ENCODE measurements around the gene APOBEC3B.

Gene APOBEC3B

DNA sequence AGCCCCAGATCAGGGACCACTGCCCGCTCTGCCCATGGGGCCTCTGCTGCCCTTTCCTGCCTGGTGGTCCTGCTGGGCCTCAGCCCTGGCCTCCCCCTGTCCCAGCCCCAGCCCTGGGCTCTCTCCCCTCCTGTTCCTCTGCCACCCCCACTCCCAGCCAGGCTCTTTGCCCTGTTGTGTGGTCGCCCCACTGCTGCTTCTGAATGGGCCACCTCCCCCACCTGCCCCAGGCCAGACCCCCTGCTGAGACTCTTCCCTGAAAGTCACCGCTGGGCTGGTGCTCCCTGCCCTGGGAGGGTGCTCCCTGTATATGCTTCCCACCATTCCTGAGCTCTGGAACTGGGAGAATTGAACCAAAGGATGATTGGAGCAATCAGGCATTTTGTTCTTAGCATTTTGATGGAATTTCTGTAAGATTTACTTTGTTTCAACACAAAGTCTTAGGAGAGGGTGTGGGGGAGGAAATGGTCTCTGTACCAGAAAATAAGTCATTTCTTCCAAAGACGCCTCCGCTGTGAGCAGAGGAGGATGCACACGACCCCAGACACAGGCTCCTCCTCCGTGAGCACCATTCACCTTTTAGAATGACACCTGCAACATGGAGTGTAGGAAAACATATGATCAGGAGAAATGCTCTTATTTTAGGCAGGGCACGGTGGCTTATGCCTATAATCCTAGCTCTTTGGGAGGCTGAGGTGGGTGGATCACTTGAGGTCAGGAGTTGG, 5.2 kb downstream of the APOBEC3B start:
- TF ChIP-seq, protein P1, sequence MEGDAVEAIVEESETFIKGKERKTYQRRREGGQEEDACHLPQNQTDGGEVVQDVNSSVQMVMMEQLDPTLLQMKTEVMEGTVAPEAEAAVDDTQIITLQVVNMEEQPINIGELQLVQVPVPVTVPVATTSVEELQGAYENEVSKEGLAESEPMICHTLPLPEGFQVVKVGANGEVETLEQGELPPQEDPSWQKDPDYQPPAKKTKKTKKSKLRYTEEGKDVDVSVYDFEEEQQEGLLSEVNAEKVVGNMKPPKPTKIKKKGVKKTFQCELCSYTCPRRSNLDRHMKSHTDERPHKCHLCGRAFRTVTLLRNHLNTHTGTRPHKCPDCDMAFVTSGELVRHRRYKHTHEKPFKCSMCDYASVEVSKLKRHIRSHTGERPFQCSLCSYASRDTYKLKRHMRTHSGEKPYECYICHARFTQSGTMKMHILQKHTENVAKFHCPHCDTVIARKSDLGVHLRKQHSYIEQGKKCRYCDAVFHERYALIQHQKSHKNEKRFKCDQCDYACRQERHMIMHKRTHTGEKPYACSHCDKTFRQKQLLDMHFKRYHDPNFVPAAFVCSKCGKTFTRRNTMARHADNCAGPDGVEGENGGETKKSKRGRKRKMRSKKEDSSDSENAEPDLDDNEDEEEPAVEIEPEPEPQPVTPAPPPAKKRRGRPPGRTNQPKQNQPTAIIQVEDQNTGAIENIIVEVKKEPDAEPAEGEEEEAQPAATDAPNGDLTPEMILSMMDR (IDR thresholded peaks at IDR 0.05), result no peak

- TF ChIP-seq, protein P1 (IDR thresholded peaks at IDR 0.05), result no peak
Observed at GRCh38 chr22:38989466-38989865, 7.3 kb downstream of the APOBEC3B start.

DNA sequence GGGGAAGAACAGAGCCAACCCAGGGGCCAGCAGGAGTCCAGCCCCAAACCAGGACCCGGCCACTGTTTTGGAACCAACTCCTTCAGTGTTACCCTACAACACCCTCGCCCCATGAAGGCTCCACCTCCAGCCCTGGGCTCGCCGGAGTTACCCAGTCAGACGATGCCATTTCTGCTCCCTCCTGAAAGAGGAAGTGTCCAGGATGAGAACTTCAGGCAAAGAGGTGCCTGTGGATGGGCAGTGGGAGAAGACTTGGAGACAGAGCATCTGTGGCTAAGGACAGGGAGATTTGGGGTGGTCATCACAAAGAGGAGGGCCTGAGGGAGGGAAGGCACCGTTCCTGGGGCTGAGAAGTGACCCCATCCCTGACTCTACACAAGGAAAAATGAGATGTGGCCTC, 14.0 kb downstream of the APOBEC3B start:
- TF ChIP-seq, protein P1 (IDR thresholded peaks at IDR 0.05), result no peak

DNA sequence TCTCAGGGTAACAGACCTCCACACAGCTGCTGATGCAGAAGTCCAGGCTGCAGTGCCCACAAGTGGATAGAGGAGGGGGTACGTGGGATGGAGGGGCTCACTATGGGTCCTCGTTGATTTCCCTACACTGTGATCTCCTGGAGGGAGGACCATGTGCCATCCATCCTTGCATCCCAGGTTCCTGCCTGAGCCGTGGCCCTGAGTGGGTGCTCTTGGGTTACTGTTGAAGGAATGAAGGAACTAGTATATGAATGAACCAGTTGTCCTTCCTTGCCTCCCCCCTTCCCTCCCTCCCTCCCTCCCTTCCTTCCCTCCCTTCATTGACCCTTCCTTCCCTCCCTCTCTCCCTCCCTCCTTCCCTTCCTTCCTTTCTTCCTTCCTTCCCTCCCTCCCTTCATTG, 15.4 kb downstream of the APOBEC3B start:
- TF ChIP-seq, protein P1 (IDR thresholded peaks at IDR 0.05), result no peak

DNA sequence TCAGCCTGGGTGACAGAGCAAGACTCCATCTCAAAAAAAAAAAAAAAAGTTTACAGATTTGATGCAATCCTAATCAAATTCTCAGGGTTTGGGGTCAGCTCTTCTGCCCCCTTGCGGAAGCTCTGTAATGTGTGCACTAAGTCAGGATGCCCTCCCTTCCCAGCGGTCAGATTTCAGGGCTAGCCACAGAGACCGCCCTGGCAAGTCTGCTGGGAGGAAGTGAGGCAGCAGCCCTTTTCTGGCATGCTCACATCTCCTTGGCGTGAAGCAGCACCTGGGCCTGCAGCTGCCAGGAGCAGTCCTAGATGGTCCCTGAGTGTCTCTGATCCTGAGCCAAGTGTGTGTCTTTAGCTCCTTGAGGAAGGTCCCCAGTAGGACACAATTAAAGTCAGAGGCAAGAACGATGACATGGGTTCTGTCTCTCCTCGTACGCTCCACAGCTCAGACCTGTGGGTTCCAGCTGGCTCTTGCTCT, 21.1 kb downstream of the APOBEC3B start:
- TF ChIP-seq, protein P1 (IDR thresholded peaks at IDR 0.05), result peak; percentile 69

DNA sequence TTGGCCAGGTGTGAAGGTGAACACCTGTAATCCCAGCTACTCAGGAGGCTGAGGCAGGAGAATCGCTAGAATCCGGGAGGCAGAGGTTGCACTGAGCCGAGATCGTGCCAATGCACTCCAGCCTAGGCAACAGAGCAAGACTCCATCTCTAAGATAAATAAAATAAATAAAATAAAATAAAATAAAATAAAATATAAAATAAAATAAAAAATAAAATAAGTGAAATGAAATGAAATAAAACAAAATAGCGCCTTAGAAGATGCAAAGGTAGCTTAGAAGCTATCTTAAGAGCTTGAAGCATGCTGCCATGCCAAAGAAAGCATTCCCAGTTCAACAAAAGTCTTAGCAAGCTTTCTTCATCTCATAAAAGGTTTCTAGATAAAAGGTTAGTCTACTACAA, 25.0 kb downstream of the APOBEC3B start:
- TF ChIP-seq, protein P1 (IDR thresholded peaks at IDR 0.05), result no peak

GRCh38 chr22:39010946-39011345, 28.8 kb downstream of the APOBEC3B start:
- TF ChIP-seq, protein P1 (IDR thresholded peaks at IDR 0.05), result no peak

Measured in LNCAP (cell line).